ENCODE measurements around the gene TBC1D20.
"Not testable (repeated sequence)": the region's sequence is repeated elsewhere in the genome, so short reads cannot be mapped to it uniquely, and the experiment has no call there.

Gene TBC1D20

DNA sequence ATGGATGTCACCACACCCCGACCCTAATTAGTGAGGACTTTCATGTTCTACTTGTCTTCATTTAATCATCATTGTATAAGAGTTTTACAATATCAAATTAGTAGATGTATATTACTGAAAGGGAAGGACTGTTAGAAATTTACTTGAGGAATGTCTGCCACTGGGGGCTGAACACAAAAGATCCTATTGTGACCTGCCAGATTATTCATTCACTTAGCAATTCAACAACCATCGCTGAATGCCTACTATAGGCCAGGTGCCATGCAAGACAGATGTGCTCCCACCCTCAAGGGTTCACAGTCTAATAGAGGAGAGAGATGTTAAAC lies 62.2 kb downstream of the TBC1D20 start:
- no peak for DNase-seq

DNA sequence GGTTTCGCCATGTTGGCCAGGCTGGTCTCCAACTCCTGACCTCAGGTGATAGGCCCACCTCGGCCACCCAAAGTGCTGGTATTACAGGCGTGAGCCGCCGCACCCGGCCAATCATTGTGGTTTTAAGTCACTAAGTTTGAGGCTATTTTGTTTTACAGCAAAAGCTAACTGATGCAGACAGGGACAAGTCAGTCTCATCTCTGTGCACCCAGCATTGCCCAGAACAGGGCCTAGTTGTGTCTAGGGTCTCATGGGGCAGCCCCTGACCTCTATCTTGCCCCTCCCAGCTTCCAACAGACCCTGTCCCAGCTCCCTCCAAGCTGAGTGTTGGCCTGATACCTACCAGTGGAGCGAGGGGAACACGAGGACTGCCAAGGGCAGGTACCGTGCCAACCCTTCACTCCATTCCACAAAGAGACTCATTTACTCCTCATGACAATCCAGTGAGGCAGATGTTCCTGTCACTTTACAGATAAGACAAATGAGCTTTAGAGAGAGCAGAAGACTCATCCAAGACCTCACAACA lies 63.1 kb downstream of the TBC1D20 start:
- DNase-seq, result no peak

DNA sequence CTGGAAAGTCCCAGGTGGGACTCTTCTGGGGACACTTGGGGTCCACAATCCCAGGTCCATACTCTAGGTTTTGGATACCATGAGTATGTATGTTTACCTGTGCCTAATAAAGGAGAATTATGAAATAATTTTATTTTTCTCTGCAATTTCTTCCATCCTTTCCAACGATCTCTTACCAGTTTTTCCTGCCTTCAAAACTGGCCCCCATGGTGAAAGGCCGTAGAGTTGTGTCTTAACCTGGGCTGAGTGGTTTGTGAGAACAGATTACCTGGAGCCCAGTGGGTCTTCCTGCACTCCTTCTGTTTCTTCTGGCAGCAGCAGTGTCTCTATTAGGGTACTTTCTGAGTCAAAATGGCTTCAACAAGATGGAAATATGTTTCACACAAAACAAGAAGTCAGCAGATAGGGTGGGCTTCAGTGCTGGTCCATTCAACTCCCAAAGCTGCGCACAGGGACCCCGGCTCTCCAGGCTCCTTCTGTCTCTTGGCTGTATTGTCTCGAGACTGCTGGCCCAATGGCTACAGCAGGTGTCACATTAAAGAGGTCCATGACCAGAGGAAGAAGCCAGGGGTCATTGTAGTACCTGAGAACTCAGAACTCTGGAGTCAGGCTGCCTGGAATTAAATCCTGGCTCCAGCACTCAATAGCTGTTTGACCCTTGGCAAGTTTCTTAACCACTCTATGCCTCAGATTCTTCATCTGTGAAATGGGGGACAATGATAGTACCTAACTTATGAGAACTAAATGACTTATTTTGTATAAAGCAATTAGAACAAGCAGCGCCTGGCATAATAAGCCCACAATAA lies 64.7 kb downstream of the TBC1D20 start:
- DNase-seq, result no peak

DNA sequence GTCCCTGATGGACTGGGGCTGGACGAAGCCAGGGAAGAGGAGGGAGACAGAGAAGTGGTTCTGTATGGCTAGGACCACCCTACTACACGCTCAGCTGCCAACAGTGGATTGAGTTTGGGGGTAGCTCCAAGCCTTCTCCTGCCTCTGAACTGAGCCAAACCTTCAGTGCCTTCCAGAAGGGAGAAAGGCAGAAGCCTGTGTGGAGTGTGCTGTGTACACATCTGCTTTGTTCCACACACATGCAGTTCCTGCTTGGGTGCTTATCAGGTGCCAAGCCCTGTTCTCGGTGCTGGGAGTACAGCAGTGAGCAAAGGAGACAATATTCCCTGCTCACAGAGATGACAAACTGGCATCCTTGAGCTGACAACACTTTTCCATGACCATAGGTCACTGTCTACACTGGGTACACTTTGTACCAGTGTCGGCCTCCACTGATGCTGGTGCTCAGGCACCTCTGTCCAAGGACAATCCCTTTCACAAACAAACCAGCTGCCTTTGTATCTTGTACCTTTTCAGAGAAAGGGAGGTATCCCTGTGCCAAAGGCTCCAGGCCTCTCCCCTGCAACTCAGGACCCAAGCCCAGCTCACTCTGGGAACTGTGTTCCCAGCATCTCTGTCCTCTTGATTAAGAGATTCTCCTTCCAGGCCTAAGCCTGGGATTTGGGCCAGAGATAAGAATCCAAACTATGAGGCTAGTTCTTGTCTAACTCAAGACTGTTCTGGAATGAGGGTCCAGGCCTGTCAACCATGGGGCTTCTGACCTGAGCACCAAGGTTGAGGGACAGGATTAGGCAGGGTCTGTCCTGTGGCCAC lies 65.5 kb downstream of the TBC1D20 start:
- no peak for DNase-seq

DNA sequence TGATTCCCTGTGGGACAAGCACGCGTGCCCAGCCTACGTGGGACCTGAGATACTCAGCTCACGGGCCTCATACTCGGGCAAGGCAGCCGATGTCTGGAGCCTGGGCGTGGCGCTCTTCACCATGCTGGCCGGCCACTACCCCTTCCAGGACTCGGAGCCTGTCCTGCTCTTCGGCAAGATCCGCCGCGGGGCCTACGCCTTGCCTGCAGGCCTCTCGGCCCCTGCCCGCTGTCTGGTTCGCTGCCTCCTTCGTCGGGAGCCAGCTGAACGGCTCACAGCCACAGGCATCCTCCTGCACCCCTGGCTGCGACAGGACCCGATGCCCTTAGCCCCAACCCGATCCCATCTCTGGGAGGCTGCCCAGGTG lies 66.1 kb downstream of the TBC1D20 start:
- no peak for DNase-seq

DNA sequence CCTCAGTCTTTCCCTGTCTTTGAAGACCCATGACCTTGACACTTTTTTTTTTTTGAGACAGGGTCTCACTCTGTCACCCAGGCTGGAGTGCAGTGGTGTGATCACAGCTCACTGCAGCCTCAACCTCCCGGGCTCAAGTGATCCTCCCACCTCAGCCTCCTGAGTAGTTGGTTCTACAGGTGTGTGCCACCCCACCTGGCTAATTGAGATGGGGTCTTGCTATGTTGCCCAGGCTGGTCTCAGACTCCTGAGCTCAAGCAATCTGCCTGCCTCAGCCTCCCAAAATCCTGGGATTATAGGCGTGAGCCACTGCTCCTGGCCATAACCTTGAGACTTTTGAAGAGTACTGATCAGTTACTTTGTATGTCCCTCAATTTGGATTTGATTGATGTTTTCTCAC lies 69.0 kb downstream of the TBC1D20 start:
- not testable (repeated sequence) for DNase-seq

DNA sequence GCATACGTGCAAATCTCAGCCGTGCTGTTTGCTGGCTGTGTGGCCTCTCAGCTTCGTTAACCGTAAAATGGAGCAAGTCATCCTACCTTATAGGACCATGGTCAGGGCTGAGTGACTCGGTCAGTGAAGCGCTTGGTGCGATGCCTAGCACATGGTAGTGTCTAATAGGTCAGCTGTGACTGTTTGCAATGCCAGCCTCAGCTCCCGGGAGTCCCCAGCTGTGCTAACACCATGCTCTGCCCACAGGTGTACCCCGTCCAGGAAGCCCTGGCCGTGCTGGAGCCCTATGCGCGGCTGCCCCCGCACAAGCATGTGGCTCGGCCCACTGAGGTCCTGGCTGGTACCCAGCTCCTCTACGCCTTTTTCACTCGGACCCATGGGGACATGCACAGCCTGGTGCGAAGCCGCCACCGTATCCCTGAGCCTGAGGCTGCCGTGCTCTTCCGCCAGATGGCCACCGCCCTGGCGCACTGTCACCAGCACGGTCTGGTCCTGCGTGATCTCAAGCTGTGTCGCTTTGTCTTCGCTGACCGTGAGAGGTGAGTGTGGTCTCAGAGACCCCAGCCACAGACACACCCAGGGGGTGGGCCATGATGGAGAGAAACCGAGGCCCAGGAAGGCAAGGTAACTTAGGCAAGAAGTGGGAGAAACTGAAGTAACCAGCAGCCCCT lies 71.2 kb downstream of the TBC1D20 start:
- DNase-seq, result no peak

DNA sequence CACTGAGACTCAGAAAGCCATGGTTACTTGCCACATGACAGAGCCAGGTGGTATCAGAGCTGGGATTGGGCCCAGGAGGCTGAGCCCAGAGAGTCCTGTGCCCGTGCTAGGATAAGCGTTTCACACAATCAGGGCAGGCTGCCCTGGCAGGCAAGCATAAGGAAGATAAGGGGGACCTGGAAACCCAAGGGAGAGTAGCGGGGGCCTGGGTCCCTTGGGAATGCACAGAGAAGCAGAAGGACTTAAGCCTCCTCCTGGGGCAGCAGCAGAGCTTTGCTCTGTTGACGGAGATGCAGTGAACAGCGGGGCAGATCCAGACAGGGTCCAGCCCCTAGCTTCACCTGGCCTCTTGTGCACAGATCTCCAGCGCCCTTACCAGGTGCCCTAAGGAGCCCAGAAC lies 73.1 kb downstream of the TBC1D20 start:
- DNase-seq, result no peak

DNA sequence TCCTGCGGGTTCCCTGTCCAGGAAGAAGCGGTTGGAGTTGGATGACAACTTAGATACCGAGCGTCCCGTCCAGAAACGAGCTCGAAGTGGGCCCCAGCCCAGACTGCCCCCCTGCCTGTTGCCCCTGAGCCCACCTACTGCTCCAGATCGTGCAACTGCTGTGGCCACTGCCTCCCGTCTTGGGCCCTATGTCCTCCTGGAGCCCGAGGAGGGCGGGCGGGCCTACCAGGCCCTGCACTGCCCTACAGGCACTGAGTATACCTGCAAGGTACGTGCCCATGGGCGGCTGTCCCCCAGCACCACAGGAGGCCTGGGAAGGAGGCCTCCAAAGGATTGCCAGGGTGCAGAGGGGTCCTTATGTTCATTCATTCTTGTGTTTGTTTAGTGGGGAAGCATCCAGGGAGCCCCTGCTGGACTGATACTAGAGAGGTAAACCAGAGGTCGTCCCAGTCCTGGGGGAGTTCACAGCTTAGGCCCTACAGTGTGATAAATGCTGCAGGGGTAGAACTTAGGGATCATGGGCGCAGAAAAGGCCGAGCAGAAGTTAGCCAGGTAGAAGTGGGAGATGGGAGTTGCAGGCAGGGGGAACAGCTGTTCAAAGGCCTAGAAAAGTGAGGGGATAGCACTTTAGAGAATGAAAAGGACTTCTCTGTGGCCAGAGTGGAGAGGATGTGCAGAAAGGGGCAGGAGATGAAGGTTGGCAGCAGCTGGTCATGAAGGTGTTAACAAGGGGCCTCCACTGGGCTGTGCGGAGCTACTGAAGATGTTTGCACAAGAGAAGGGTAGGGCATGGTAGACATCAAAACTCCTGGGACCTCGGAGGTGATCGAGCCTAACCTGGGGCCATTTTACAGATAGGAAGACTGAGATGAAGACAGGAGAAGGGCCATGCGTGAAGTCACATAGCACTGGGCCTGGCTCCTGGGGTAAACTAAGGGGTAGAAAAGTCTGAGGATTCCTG lies 74.0 kb downstream of the TBC1D20 start:
- no peak for DNase-seq

DNA sequence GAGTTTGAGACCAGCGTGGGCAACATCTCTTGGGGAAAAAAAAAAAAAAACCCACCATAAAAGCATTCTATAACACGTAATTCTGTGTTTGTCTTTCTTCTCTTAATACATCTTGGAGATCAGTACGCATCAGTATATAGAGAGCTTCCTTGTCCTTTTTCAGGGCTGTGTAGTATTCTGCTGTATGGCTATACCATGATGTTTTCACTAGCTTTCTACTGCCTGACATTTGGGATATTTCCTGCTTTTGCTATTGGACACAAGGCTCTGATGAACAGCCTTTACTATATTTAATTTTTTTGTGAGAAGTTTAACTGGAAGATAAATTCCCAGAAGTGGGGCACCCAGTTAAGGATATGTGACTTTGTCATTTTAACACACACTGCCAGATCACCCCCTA lies 74.8 kb downstream of the TBC1D20 start:
- no peak for DNase-seq

DNA sequence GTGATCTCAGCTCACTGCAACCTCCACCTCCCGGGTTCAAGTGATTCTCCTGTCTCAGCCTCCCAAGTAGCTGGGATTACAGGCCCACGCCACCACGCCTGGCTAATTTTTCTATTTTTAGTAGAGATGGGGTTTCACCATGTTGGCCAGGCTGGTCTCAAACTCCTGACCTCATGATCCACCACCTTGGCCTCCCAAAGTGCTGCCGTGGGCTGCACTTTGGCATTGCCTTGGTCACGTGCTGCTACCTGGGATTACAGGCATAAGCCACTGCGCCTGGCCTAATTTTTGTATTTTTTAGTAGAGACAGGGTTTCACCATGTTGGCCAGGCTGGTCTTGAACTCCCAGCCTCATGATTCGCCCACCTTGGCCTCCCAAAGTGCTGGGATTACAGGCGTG lies 75.7 kb downstream of the TBC1D20 start:
- not testable (repeated sequence) for DNase-seq
